ENCODE measurements around the gene BMS1.

The BMS1 gene

DNA sequence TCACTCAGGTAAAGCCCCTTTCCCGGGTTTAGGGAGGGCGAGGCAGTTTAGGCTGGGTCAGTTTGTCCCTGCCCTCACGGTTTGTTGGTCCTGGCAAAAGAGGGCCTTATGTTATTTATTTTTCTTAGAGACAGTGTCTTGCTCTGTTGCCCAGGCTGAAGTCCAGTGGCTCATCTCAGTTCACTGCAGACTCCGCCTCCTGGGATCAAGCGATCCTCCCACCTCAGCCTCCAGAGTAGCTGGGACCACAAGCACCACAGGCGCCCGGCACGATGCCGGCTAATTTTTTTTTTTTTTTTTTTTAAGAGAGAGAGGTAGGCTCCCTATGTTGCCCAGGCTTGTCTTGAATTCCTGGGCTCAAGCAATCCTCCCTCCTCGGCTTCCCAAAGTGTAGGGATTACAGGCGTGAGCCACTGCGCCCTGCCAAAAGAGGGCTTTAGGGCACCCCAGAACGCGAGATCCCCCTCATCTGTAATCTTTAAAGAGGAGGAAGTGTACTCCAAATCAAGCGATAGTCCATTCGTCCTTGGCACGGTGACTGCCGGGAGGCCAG, 626 bp upstream of the BMS1 start:
- H3K4me3 ChIP-seq (ENCODE audit: low read depth, low read length) = peak overlapping the region; percentile 95
- peak; percentile 6 for DNase-seq (ENCODE audit: low read depth)
- TF ChIP-seq MYC (IDR thresholded peaks at IDR 0.05; ENCODE audit: low read depth, low read length) (no peak), POLR2A (IDR thresholded peaks at IDR 0.05; ENCODE audit: extremely low read depth, insufficient read length) (no peak)
- TF ChIP-seq, protein P1, sequence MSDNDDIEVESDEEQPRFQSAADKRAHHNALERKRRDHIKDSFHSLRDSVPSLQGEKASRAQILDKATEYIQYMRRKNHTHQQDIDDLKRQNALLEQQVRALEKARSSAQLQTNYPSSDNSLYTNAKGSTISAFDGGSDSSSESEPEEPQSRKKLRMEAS (IDR thresholded peaks at IDR 0.05; ENCODE audit: low read depth, low read length) = no peak
- TF ChIP-seq, protein P2, sequence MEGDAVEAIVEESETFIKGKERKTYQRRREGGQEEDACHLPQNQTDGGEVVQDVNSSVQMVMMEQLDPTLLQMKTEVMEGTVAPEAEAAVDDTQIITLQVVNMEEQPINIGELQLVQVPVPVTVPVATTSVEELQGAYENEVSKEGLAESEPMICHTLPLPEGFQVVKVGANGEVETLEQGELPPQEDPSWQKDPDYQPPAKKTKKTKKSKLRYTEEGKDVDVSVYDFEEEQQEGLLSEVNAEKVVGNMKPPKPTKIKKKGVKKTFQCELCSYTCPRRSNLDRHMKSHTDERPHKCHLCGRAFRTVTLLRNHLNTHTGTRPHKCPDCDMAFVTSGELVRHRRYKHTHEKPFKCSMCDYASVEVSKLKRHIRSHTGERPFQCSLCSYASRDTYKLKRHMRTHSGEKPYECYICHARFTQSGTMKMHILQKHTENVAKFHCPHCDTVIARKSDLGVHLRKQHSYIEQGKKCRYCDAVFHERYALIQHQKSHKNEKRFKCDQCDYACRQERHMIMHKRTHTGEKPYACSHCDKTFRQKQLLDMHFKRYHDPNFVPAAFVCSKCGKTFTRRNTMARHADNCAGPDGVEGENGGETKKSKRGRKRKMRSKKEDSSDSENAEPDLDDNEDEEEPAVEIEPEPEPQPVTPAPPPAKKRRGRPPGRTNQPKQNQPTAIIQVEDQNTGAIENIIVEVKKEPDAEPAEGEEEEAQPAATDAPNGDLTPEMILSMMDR (IDR thresholded peaks at IDR 0.05; ENCODE audit: low read depth, low read length) = no peak

DNA sequence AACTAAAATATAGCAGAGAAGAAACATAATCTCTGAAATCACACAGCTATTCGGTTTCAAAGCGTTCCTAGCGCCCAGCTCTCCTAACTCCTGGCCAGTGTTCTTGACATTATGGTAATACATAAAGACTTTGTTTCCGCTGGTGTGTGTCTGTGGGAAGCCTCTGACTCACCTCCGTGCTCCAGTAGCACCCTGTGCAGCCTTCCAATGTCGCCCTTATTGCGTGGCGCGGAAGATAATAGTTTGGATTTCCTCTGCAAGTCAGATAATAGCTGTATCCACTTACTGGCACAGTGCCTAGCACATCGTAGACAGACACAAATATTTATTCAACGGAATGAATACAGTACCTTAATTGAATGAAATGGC, 570 bp downstream of the BMS1 start:
- H3K4me3 ChIP-seq (ENCODE audit: low read depth, low read length) = peak overlapping the region; percentile 95
- peak; percentile 34 for DNase-seq (ENCODE audit: low read depth)
- TF ChIP-seq, protein P2 (IDR thresholded peaks at IDR 0.05; ENCODE audit: low read depth, low read length) = no peak
- TF ChIP-seq MYC (IDR thresholded peaks at IDR 0.05; ENCODE audit: low read depth, low read length) = no peak
- TF ChIP-seq, protein P1 (IDR thresholded peaks at IDR 0.05; ENCODE audit: low read depth, low read length) = no peak
- no peak for TF ChIP-seq POLR2A (IDR thresholded peaks at IDR 0.05; ENCODE audit: extremely low read depth, insufficient read length)

DNA sequence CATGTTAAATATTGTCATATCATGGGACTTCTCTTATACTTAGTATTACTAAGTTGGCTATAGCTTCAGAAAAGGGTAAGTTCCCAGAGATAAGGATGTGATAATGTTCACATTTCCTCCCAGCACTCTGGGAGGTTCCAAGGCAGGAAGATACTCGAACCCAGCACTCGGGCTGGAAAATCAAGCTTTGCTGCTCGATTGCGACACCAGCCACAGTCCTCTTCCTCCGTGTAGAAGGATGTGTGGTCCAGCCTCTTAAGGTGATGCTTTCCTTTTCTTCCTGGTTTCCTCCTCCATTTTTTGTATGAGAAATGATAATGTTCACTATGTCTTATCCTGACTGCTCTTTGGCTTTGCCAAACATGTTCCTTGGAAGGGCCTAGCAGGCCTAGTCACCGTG, 3.2 kb downstream of the BMS1 start:
- TF ChIP-seq MYC (IDR thresholded peaks at IDR 0.05; ENCODE audit: low read depth, low read length) (no peak), POLR2A (IDR thresholded peaks at IDR 0.05; ENCODE audit: extremely low read depth, insufficient read length) (no peak)
- TF ChIP-seq, protein P1 (IDR thresholded peaks at IDR 0.05; ENCODE audit: low read depth, low read length) = no peak
- TF ChIP-seq, protein P2 (IDR thresholded peaks at IDR 0.05; ENCODE audit: low read depth, low read length) = no peak
- no peak for DNase-seq (ENCODE audit: low read depth)
- no peak overlapping the region for H3K4me3 ChIP-seq (ENCODE audit: low read depth, low read length)

DNA sequence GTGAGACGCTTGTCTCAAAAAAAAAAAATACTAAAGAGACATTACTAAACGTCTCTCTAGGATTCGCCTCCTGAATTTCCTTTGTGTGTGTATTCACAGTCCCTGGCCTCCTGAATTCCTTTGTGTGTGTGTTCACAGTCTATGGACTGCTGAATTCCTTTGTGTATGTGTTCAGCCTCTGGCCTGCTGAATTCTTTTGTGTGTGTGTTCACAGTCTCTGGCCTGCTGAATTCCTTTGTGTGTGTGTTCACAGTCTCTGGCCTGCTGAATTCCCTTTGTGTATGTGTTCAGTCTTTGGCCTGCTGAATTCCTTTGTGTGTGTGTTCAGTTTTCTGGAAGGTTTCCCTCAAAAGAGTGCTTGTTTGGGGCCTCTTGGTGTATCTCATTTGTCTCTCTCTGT, 8.2 kb downstream of the BMS1 start:
- TF ChIP-seq MYC (IDR thresholded peaks at IDR 0.05; ENCODE audit: low read depth, low read length) = no peak
- no peak for DNase-seq (ENCODE audit: low read depth)

DNA sequence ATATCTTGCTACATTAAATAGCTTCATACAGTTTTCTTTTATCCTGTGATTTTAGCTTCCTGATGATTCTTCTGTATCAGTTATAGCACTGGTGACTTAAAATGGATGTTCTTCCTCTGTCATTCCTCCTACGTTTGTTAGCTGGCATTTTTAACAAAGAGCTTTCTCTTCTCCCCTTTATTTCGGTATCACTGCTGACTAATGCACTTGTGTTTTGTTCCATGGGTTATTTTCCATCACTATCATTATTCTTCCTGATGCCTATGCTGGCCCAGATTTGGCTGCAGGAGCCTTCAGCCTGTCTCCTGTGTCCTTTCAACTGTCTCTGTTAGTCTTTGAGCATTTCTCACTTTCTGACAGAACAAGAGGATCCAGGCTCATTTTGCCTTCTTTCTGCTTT, 13.1 kb downstream of the BMS1 start:
- H3K4me3 ChIP-seq (ENCODE audit: low read depth, low read length) = no peak overlapping the region
- no peak for TF ChIP-seq MYC (IDR thresholded peaks at IDR 0.05; ENCODE audit: low read depth, low read length)
- TF ChIP-seq, protein P1 (IDR thresholded peaks at IDR 0.05; ENCODE audit: low read depth, low read length) = no peak
- TF ChIP-seq, protein P2 (IDR thresholded peaks at IDR 0.05; ENCODE audit: low read depth, low read length) = no peak
- TF ChIP-seq POLR2A (IDR thresholded peaks at IDR 0.05; ENCODE audit: extremely low read depth, insufficient read length) = no peak
- no peak for DNase-seq (ENCODE audit: low read depth)

More for the DNA sequence above, 8.2 kb downstream of the BMS1 start:
- H3K4me3 ChIP-seq (ENCODE audit: low read depth, low read length) = no peak overlapping the region

DNA sequence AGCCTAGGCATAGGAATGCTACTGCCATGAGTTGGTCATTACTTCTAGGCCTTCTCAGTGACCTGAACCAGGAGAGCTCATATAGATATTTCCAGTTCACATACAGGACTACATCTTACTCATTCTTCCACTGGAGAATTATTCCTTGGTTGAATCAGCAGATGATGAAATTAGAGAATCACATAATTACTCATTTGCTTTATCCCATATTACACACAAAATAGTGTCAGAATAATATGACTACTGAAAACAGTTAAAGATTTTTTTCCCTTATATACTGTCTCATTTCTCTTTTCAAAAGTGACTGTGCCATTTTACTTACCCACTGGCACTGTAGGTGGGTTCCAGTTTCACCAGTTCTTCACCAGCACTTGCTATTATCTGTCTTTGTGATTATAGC, 18.5 kb downstream of the BMS1 start:
- H3K4me3 ChIP-seq (ENCODE audit: low read depth, low read length) = no peak overlapping the region
- TF ChIP-seq POLR2A (IDR thresholded peaks at IDR 0.05; ENCODE audit: extremely low read depth, insufficient read length) (no peak), MYC (IDR thresholded peaks at IDR 0.05; ENCODE audit: low read depth, low read length) (no peak)
- TF ChIP-seq, protein P2 (IDR thresholded peaks at IDR 0.05; ENCODE audit: low read depth, low read length) = no peak
- TF ChIP-seq, protein P1 (IDR thresholded peaks at IDR 0.05; ENCODE audit: low read depth, low read length) = no peak
- DNase-seq (ENCODE audit: low read depth) = no peak
